HG03175 (cell line): ENCODE measurements around the gene OR51B6.
"Not testable (repeated sequence)": the region's sequence is repeated elsewhere in the genome, so short reads cannot be mapped to it uniquely, and the experiment has no call there.

Experiments used
- ATAC-seq: cut with Tn5 transposase; IDR thresholded peaks from one replicate; pipeline ENCODE4 v1.9.1; 2021; ENCODE audit warnings: mild to moderate bottlenecking, moderate library complexity; ENCODE audit not compliant: unreplicated experiment

The OR51B6 gene

GRCh38 chr11:5363679-5364078 is 12.4 kb downstream of the OR51B6 start:
- ATAC-seq, result no peak

DNA sequence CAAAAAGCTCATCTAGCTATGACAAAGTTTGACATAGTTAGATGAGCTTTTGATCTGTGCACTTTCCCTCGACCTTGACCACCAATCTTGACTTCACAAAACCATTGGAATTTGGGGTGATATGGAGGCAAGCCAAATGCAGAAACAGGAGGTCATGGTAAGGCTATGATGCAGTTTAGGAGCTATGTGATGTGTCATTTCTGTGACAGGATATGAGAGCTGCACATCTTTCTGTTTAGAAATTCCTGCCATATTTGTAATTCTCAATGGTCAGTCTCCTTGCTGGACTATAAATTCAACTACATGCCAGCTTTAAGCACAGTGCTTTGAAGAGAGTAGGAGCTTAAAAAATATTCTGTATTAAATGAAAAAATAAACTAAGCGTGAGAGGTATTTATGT is 12.9 kb downstream of the OR51B6 start:
- no peak for ATAC-seq

GRCh38 chr11:5366365-5366764 is 15.1 kb downstream of the OR51B6 start:
- not testable (repeated sequence) for ATAC-seq

- no peak for ATAC-seq
These were observed 15.5 kb downstream of the OR51B6 start for GRCh38 chr11:5366856-5367255.

DNA sequence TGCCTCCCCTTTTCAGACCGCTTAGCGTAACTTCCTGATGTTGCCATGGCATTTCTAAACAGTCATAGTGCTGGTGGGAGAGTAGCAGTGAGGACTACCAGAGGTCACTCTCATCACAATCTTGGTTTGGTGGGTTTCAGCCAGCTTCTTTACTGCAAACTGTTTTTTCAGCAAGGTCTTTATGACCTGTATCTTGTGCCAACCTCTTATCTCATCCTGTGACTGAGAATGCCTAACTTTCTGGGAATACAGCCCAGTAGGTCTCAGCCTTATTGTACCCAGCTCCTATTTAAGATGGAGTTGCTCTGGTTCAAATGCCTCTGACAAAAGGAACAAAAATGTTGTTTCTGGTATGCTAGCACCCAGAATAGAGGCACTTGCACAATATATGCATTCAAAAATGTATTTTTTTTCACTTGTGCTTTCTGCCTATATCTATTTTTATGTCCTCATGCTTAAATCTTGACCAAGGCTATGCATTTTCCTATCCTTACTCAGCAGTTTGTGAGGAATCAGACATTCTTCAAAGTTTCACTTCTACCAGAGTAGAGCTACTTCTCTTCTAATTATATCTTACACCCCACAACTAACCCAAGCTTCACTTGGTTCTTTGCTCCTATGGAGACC is 16.3 kb downstream of the OR51B6 start:
- ATAC-seq, result peak; percentile 33

DNA sequence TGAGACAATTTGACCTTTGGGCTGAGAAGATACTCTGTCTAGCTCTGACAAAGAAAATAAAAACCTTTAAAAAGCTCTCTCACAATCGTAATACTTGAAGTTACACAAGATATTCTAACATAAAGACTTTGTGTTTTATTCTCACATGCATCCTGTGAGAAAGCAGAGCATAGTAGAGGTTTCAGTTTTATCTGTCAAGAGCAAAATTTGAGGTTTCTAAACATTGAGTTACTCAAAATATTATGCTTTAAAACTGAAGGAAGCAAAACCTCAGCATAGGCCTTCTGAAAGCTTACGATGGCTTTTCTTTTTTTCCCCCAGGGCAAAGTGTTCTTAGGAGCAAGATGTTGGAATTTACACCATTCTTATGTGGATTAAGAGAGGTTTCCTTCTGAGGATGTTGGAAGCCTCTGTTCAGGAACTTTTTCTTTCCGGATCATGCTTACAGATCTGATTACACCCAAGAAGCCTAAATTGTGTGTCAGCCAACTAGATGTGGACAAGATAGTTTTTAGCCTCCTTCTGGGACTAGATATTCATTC is 17.3 kb downstream of the OR51B6 start:
- ATAC-seq, result no peak

DNA sequence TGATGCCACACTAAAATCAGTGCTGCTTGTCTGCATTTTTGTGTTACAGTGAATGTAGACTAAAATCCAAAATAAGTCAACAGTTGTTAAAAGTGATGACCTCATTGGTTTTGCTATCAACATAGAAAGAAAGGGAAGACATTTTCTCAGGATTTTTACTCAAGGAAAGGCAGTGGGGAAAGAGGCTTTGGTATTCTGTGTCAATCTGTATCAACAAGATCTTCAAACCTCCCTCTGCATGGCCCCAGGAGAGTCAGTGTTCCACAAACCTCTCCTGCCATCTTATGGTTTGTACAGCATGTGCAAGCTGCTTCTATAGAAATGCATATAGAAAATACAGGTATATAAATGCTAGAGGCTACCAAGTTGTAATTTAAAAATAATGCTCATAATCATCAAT is 18.5 kb downstream of the OR51B6 start:
- ATAC-seq, result peak; percentile 62

GRCh38 chr11:5380740-5381342 is 29.5 kb downstream of the OR51B6 start:
- ATAC-seq, result peak; percentile 97

DNA sequence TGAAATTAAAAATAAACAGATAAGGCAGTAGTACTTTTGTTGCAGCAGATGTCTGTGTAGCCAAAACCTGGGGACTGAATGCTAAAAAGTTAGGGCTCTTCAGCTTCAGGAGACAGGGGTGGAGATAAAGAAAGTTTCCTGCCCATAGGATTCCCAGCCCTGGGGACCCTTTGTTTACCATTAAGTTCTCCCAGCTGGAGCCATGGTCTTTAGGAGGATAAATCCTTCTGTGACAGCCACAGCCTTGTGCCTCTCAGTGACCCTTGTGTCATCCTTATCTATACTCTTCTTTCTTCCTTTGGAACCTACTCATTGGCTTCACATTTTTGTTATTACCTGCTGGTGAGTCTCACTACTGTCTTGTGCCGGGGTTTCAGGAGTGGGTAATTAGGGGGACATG is 32.3 kb downstream of the OR51B6 start, which contains the start of gene OR51M1:
TSS of gene OR51M1 (plus strand) at position 237 of the 400 bp plus-strand sequence. CDS start 5,587 bp downstream, outside the sequence.
- ATAC-seq, result no peak

GRCh38 chr11:5384335-5384734 is 33.0 kb downstream of the OR51B6 start:
- no peak for ATAC-seq

DNA sequence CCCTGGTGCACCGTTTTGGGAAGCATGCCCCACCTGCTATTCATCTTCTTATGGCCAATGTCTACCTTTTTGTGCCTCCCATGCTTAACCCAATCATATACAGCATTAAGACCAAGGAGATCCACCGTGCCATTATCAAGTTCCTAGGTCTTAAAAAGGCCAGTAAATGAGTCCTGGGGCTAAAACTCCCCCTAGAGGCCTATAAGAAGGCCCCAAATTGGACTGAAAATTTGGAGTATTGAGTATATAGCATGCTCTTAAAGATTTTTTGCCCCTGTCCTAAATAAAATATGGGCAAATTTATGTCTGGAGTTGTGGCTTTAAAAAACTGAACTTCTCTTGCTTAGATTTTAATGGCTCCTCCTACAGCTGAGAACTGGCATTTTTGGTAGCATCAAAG is 38.9 kb downstream of the OR51B6 start:
- no peak for ATAC-seq

- ATAC-seq, result no peak
These were observed 42.8 kb downstream of the OR51B6 start for GRCh38 chr11:5394091-5394490.

GRCh38 chr11:5398936-5399335 is 47.6 kb downstream of the OR51B6 start:
- no peak for ATAC-seq
